CD4-positive, alpha-beta T cell treated with Interleukin-6 at 100 ng/mL for 8 hours (primary cell): ENCODE data around the gene SLC9A5.

Source experiments
- DNase-seq: peaks from one replicate; pipeline ENCODE4 v3.0.0-alpha.2; 2020; ENCODE audit warnings: mixed read lengths, low spot score

SLC9A5 gene

GRCh38 chr16:67216612-67217490, 31.9 kb upstream of the SLC9A5 start:
- no peak for DNase-seq

- no peak for DNase-seq
Measured at GRCh38 chr16:67223992-67224391, 24.8 kb upstream of the SLC9A5 start.

GRCh38 chr16:67226295-67226803, 22.4 kb upstream of the SLC9A5 start:
- no peak for DNase-seq

- peak; percentile 96 for DNase-seq
Measured at GRCh38 chr16:67226804-67227566, 21.8 kb upstream of the SLC9A5 start, which contains the start of gene TMEM208. Gene TMEM208, plus strand, starts transcription at chr16:67227130. Its CDS starts 89 bp downstream, at chr16:67227219.

GRCh38 chr16:67227567-67227921, 21.2 kb upstream of the SLC9A5 start:
- DNase-seq: no peak

- no peak for DNase-seq
Measured at GRCh38 chr16:67228034-67228785, 20.6 kb upstream of the SLC9A5 start.

- DNase-seq: no peak
Measured at GRCh38 chr16:67228905-67229304, 19.9 kb upstream of the SLC9A5 start.

GRCh38 chr16:67229906-67230808, 18.6 kb upstream of the SLC9A5 start:
- DNase-seq: no peak

- no peak for DNase-seq
Measured at GRCh38 chr16:67230809-67231660, 17.7 kb upstream of the SLC9A5 start.

- no peak for DNase-seq
Measured at GRCh38 chr16:67233596-67233995, 15.2 kb upstream of the SLC9A5 start.

- no peak for DNase-seq
Measured at GRCh38 chr16:67234180-67234597, 14.6 kb upstream of the SLC9A5 start.

- DNase-seq: peak; percentile 61
Measured at GRCh38 chr16:67235816-67236562, 12.8 kb upstream of the SLC9A5 start.

GRCh38 chr16:67236563-67237395, 12.0 kb upstream of the SLC9A5 start:
- peak; percentile 47 for DNase-seq

GRCh38 chr16:67237396-67238277, 11.1 kb upstream of the SLC9A5 start:
- DNase-seq: no peak

GRCh38 chr16:67238278-67238575, 10.6 kb upstream of the SLC9A5 start:
- DNase-seq: no peak

- DNase-seq: no peak
Measured at GRCh38 chr16:67238806-67239470, 9.8 kb upstream of the SLC9A5 start.

GRCh38 chr16:67240506-67240905, 8.3 kb upstream of the SLC9A5 start:
- no peak for DNase-seq
